ENCODE measurements around the gene PRDX2. TPM values are rescaled to one million over a fixed set of nuclear protein-coding genes. Genes with fewer than 3 reads are reported as not detected.

Gene PRDX2
- total RNA-seq, 1 donor from 2014 or later, result 215 TPM

- peak; percentile 91 for TF ChIP-seq CTCF (IDR thresholded peaks at IDR 0.05; ENCODE audit: unreplicated experiment)
- Mint-ChIP-seq H3K27ac (ENCODE audit: unreplicated experiment) (no peak overlapping the region), H3K4me3 (ENCODE audit: unreplicated experiment) (no peak overlapping the region), H3K27me3 (ENCODE audit: unreplicated experiment) (peaks cover 18% of the 10 kb centered on the region), H3K9me3 (ENCODE audit: unreplicated experiment) (no peaks in the 10 kb centered on the region), H3K36me3 (ENCODE audit: low read depth, unreplicated experiment) (peaks cover 3% of the 10 kb centered on the region), H3K4me1 (ENCODE audit: unreplicated experiment) (peaks cover 13% of the 10 kb centered on the region)
- peak; percentile 77 for DNase-seq (ENCODE audit: low spot score)
Observed at GRCh38 chr19:12796146-12797071, 5.2 kb downstream of the PRDX2 start.

- no peak for DNase-seq (ENCODE audit: low spot score)
- Mint-ChIP-seq H3K36me3 (ENCODE audit: low read depth, unreplicated experiment) (no peaks in the 10 kb centered on the region), H3K4me1 (ENCODE audit: unreplicated experiment) (peaks cover 15% of the 10 kb centered on the region), H3K27me3 (ENCODE audit: unreplicated experiment) (peaks cover 27% of the 10 kb centered on the region), H3K9me3 (ENCODE audit: unreplicated experiment) (no peaks in the 10 kb centered on the region), H3K27ac (ENCODE audit: unreplicated experiment) (no peak overlapping the region), H3K4me3 (ENCODE audit: unreplicated experiment) (peak overlapping the region; percentile 83)
- no peak for TF ChIP-seq CTCF (IDR thresholded peaks at IDR 0.05; ENCODE audit: unreplicated experiment)
Observed at GRCh38 chr19:12794971-12795381, 6.6 kb downstream of the PRDX2 start.

GRCh38 chr19:12794196-12794941 is 7.2 kb downstream of the PRDX2 start:
- H3K27me3 Mint-ChIP-seq (ENCODE audit: unreplicated experiment), result peaks cover 25% of the 10 kb centered on the region
- H3K4me3 Mint-ChIP-seq (ENCODE audit: unreplicated experiment), result peak overlapping the region; percentile 83
- peak overlapping the region; percentile 58 for H3K27ac Mint-ChIP-seq (ENCODE audit: unreplicated experiment)
- peaks cover 15% of the 10 kb centered on the region for H3K4me1 Mint-ChIP-seq (ENCODE audit: unreplicated experiment)
- no peak for DNase-seq (ENCODE audit: low spot score)
- no peaks in the 10 kb centered on the region for H3K36me3 Mint-ChIP-seq (ENCODE audit: low read depth, unreplicated experiment)
- H3K9me3 Mint-ChIP-seq (ENCODE audit: unreplicated experiment), result no peaks in the 10 kb centered on the region
- TF ChIP-seq CTCF (IDR thresholded peaks at IDR 0.05; ENCODE audit: unreplicated experiment), result no peak

GRCh38 chr19:12793290-12794195 is 8.1 kb downstream of the PRDX2 start:
- Mint-ChIP-seq H3K27ac (ENCODE audit: unreplicated experiment) (peak overlapping the region; percentile 74), H3K4me3 (ENCODE audit: unreplicated experiment) (peak overlapping the region; percentile 92), H3K4me1 (ENCODE audit: unreplicated experiment) (peaks cover 21% of the 10 kb centered on the region), H3K27me3 (ENCODE audit: unreplicated experiment) (peaks cover 28% of the 10 kb centered on the region), H3K9me3 (ENCODE audit: unreplicated experiment) (no peaks in the 10 kb centered on the region), H3K36me3 (ENCODE audit: low read depth, unreplicated experiment) (no peaks in the 10 kb centered on the region)
- TF ChIP-seq CTCF (IDR thresholded peaks at IDR 0.05; ENCODE audit: unreplicated experiment), result no peak
- DNase-seq (ENCODE audit: low spot score), result peak; percentile 92
